ENCODE results near the gene GAP43. TPM values are rescaled to one million over a fixed set of nuclear protein-coding genes. Genes with fewer than 3 reads are reported as not detected.

Gene GAP43
- total RNA-seq, 1 donor from 2014 or later: 46.5 TPM

GRCh38 chr3:115646027-115646690 is 22.8 kb downstream of the GAP43 start:
- no peaks in the 10 kb centered on the region for H3K36me3 Mint-ChIP-seq
- H3K27ac Mint-ChIP-seq: no peak overlapping the region
- no peaks in the 10 kb centered on the region for H3K9me3 Mint-ChIP-seq
- H3K4me1 Mint-ChIP-seq (ENCODE audit: unreplicated experiment): peaks cover under 1% of the 10 kb centered on the region
- no peak for DNase-seq (ENCODE audit: extremely low spot score, unreplicated experiment)
- H3K4me3 Mint-ChIP-seq: no peak overlapping the region
- peaks cover 7% of the 10 kb centered on the region for H3K27me3 Mint-ChIP-seq
- TF ChIP-seq, protein P1, sequence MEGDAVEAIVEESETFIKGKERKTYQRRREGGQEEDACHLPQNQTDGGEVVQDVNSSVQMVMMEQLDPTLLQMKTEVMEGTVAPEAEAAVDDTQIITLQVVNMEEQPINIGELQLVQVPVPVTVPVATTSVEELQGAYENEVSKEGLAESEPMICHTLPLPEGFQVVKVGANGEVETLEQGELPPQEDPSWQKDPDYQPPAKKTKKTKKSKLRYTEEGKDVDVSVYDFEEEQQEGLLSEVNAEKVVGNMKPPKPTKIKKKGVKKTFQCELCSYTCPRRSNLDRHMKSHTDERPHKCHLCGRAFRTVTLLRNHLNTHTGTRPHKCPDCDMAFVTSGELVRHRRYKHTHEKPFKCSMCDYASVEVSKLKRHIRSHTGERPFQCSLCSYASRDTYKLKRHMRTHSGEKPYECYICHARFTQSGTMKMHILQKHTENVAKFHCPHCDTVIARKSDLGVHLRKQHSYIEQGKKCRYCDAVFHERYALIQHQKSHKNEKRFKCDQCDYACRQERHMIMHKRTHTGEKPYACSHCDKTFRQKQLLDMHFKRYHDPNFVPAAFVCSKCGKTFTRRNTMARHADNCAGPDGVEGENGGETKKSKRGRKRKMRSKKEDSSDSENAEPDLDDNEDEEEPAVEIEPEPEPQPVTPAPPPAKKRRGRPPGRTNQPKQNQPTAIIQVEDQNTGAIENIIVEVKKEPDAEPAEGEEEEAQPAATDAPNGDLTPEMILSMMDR (conservative IDR thresholded peaks at IDR 0.05): no peak

- TF ChIP-seq, protein P1 (conservative IDR thresholded peaks at IDR 0.05): no peak
- Mint-ChIP-seq H3K27ac (no peak overlapping the region), H3K36me3 (no peaks in the 10 kb centered on the region), H3K27me3 (peaks cover 7% of the 10 kb centered on the region), H3K9me3 (no peaks in the 10 kb centered on the region), H3K4me3 (no peak overlapping the region), H3K4me1 (ENCODE audit: unreplicated experiment) (peaks cover 7% of the 10 kb centered on the region)
- no peak for DNase-seq (ENCODE audit: extremely low spot score, unreplicated experiment)
These were observed 25.2 kb downstream of the GAP43 start for GRCh38 chr3:115648559-115648958.

DNA sequence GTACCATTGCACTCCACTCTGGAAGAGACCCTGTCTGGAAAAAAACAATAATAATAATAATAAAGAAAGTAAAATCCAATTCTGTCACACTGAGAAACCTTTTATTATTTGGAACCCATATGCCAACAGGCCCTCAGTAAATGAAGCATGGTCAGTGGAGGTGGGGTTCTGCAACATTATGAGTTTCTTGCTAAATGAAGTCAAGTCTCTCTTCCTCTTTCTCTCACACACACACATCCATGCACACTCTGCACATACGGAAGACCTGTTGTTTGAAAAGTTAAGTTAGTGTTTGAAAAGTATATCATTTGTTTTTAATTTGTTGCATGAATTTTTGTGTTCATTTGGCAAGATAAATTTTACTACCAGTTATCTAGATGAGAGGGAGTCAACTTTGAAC is 27.8 kb downstream of the GAP43 start:
- DNase-seq (ENCODE audit: extremely low spot score, unreplicated experiment): no peak
- Mint-ChIP-seq H3K27me3 (peaks cover 7% of the 10 kb centered on the region), H3K36me3 (no peaks in the 10 kb centered on the region), H3K4me1 (ENCODE audit: unreplicated experiment) (peaks cover 9% of the 10 kb centered on the region), H3K27ac (no peak overlapping the region), H3K9me3 (no peaks in the 10 kb centered on the region), H3K4me3 (no peak overlapping the region)
- TF ChIP-seq, protein P1 (conservative IDR thresholded peaks at IDR 0.05): no peak

- Mint-ChIP-seq H3K9me3 (no peaks in the 10 kb centered on the region), H3K4me1 (ENCODE audit: unreplicated experiment) (peaks cover 11% of the 10 kb centered on the region), H3K36me3 (no peaks in the 10 kb centered on the region), H3K4me3 (no peak overlapping the region), H3K27ac (no peak overlapping the region), H3K27me3 (peaks cover 7% of the 10 kb centered on the region)
- TF ChIP-seq, protein P1 (conservative IDR thresholded peaks at IDR 0.05): no peak
- no peak for DNase-seq (ENCODE audit: extremely low spot score, unreplicated experiment)
These were observed 28.3 kb downstream of the GAP43 start for GRCh38 chr3:115651599-115651998.

DNA sequence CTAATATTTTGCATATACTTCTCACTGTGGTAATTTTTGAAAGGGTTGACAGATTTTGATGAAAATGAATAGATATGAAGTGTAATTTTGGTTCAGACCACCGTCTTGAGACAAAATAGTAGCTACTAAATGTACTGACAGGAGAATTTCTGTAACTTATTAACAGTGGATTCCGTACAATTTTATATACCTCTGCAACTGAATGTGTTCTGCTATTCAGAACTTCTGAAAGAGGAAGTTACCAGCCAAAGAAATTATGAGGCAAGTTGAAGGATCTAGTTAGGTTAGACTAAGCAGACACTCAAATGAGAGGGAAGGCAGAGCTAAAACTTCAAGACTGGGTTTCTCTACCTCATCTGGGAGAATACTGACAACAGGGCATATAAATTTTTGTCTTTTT is 29.4 kb downstream of the GAP43 start:
- Mint-ChIP-seq H3K36me3 (no peaks in the 10 kb centered on the region), H3K9me3 (no peaks in the 10 kb centered on the region), H3K4me3 (no peak overlapping the region), H3K27ac (no peak overlapping the region), H3K4me1 (ENCODE audit: unreplicated experiment) (peaks cover 19% of the 10 kb centered on the region), H3K27me3 (peaks cover 7% of the 10 kb centered on the region)
- TF ChIP-seq, protein P1 (conservative IDR thresholded peaks at IDR 0.05): no peak
- DNase-seq (ENCODE audit: extremely low spot score, unreplicated experiment): no peak
